ENCODE results near the gene HUS1B. TPM values are rescaled to one million over a fixed set of nuclear protein-coding genes. Genes with fewer than 3 reads are reported as not detected.
A peak's percentile ranks its signal among the peaks of the same experiment; 100 is the strongest.

Gene HUS1B
- total and polyA plus RNA-seq, 2 experiments from 2014 or later, result 1.3 to 3.9 TPM

DNA sequence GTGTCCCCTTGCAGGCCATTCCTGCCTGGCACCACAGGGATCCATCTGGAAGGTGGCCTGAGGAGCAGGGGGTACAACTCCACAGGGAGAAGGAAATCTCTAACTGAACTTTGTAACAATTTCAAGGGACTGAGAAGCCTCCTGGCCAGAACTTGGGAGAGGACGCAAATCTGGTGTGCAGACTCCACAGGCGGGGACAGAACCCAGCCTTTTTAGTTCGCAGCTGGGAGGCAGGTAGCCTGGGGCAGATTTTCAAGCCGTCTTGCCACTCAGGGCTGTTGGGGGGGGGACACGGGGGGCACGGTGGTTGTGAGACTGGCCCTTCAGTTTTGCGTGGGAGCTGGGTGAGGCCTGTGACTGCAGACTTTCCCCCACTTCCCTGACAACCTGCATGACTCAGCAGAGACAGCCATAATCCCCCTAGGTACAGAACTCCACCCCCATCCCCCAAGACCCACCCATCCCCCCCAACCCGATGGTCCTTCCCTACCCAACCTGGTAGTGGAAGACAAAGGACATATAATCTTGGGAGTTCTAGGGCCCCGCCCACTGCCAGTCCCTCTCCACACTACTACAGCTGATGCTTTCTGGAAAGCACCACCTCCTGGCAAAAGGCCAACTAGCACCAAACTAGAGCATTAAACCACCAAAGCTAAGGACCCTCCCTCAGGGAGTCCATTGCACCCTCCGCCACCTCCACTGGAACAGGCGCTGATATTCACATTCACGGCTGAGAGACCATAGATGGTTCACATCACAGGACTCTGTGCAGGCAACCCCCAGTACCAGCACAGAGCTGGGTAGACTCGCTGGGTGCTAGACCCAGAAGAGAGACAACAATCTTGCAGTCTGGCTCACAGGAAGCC, 3.0 kb upstream of the HUS1B start:
- Histone ChIP-seq H4K20me1 (replicated peaks; ENCODE audit: insufficient read depth) (no peaks in the 10 kb centered on the region), H2AFZ (no peak overlapping the region), H3K4me3 (peak overlapping the region; percentile 38; the same call in 1 of the 2 replicates), H3K27me3 (ENCODE audit: insufficient read depth) (no peaks in the 10 kb centered on the region), H3K4me2 (peak overlapping the region; percentile 69), H3K79me2 (replicated peaks; ENCODE audit: insufficient read depth) (peaks cover 88% of the 10 kb centered on the region), H3K36me3 (ENCODE audit: insufficient read depth) (no peaks in the 10 kb centered on the region), H3F3A (replicated peaks; ENCODE audit: low read depth) (0 out of 2 replicates have a peak, but pooled peaks cover 10% of the 10 kb centered on the region), H3K4me1 (ENCODE audit: insufficient read depth) (peaks cover 81% of the 10 kb centered on the region), H3K27ac (ENCODE audit: low read depth) (peak overlapping the region; percentile 99), H3K9me2 (ENCODE audit: insufficient read depth) (no peaks in the 10 kb centered on the region)
- Mint-ChIP-seq H3K27me3 (ENCODE audit: insufficient read depth, low read depth, poor library complexity) (no peaks in the 10 kb centered on the region), H3K4me1 (peaks cover 72% of the 10 kb centered on the region), H3K36me3 (ENCODE audit: low read depth) (peaks cover 18% of the 10 kb centered on the region), H3K27ac (peak overlapping the region; percentile 99), H3K9me3 (peaks cover 9% of the 10 kb centered on the region; the same call in 2 of the 3 replicates), H3K4me3 (peak overlapping the region; percentile 7; the same call in 1 of the 3 replicates)
- ATAC-seq (peak; percentile 71), DNase-seq (ENCODE audit: low spot score) (peak; percentile 76)
- TF ChIP-seq ZNF462 (CRISPR knock-in tag; IDR thresholded peaks at IDR 0.05) (0 out of 2 replicates have a peak, but pooled peaks have one; percentile 44), JUNB (IDR thresholded peaks at IDR 0.05; ENCODE audit: unreplicated experiment) (no peak), ZNF114 (CRISPR knock-in tag; IDR thresholded peaks at IDR 0.05) (no peak)
- TF ChIP-seq, protein P1, sequence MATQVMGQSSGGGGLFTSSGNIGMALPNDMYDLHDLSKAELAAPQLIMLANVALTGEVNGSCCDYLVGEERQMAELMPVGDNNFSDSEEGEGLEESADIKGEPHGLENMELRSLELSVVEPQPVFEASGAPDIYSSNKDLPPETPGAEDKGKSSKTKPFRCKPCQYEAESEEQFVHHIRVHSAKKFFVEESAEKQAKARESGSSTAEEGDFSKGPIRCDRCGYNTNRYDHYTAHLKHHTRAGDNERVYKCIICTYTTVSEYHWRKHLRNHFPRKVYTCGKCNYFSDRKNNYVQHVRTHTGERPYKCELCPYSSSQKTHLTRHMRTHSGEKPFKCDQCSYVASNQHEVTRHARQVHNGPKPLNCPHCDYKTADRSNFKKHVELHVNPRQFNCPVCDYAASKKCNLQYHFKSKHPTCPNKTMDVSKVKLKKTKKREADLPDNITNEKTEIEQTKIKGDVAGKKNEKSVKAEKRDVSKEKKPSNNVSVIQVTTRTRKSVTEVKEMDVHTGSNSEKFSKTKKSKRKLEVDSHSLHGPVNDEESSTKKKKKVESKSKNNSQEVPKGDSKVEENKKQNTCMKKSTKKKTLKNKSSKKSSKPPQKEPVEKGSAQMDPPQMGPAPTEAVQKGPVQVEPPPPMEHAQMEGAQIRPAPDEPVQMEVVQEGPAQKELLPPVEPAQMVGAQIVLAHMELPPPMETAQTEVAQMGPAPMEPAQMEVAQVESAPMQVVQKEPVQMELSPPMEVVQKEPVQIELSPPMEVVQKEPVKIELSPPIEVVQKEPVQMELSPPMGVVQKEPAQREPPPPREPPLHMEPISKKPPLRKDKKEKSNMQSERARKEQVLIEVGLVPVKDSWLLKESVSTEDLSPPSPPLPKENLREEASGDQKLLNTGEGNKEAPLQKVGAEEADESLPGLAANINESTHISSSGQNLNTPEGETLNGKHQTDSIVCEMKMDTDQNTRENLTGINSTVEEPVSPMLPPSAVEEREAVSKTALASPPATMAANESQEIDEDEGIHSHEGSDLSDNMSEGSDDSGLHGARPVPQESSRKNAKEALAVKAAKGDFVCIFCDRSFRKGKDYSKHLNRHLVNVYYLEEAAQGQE (IDR thresholded peaks at IDR 0.05; ENCODE audit: unreplicated experiment), result no peak
- TF ChIP-seq, protein P2, sequence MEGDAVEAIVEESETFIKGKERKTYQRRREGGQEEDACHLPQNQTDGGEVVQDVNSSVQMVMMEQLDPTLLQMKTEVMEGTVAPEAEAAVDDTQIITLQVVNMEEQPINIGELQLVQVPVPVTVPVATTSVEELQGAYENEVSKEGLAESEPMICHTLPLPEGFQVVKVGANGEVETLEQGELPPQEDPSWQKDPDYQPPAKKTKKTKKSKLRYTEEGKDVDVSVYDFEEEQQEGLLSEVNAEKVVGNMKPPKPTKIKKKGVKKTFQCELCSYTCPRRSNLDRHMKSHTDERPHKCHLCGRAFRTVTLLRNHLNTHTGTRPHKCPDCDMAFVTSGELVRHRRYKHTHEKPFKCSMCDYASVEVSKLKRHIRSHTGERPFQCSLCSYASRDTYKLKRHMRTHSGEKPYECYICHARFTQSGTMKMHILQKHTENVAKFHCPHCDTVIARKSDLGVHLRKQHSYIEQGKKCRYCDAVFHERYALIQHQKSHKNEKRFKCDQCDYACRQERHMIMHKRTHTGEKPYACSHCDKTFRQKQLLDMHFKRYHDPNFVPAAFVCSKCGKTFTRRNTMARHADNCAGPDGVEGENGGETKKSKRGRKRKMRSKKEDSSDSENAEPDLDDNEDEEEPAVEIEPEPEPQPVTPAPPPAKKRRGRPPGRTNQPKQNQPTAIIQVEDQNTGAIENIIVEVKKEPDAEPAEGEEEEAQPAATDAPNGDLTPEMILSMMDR (conservative IDR thresholded peaks at IDR 0.05; ENCODE audit: low read depth in 2 of 2), result peak; percentile 25 to 55; a peak in 3 of 4 replicates
